HepG2 (cell line): ENCODE measurements around the gene MRPL2. TPM values are rescaled to one million over a fixed set of nuclear protein-coding genes. Genes with fewer than 3 reads are reported as not detected.

Experiments
- AFF4 ChIP-seq: sonication (generic); formaldehyde crosslinking; IDR thresholded peaks from 2 replicates; pipeline ENCODE4 v1.4.0; 2020; ENCODE audit warnings: missing genetic modification reagents
- CBFB ChIP-seq: sonication (generic); formaldehyde crosslinking; IDR thresholded peaks from 2 replicates; pipeline ENCODE4 v1.4.0; 2020; ENCODE audit warnings: missing genetic modification reagents
- E2F1 ChIP-seq: sonication (generic); formaldehyde crosslinking; IDR thresholded peaks from 2 replicates; pipeline ENCODE4 v1.5.0; 2020; ENCODE audit warnings: missing genetic modification reagents
- NFKB2 ChIP-seq: sonication (generic); formaldehyde crosslinking; IDR thresholded peaks from 2 replicates; pipeline ENCODE4 v1.4.0; 2020; ENCODE audit warnings: missing genetic modification reagents, borderline replicate concordance
- NR2C2 ChIP-seq: sonication (generic); formaldehyde crosslinking; IDR thresholded peaks from 2 replicates; pipeline ENCODE4 v1.4.0; 2020; ENCODE audit warnings: missing genetic modification reagents, mild to moderate bottlenecking, moderate library complexity, borderline replicate concordance
- NR2F6 ChIP-seq, 2 experiments: IDR thresholded peaks; 2 replicates each; pipeline ENCODE4 v1.6.1; 2016; ENCODE audit warnings: antibody characterized with exemption in 1 of 2, mild to moderate bottlenecking in 1 of 2
- POLR2G ChIP-seq: fragments of 200-400 bp; formaldehyde crosslinking; IDR thresholded peaks from 2 replicates; pipeline ENCODE4 v1.6.1; 2018; ENCODE audit warnings: mild to moderate bottlenecking, low read depth, low read length, moderate library complexity
- RCOR2 ChIP-seq: IDR thresholded peaks from 2 replicates; pipeline ENCODE4 v1.6.1; 2016; ENCODE audit warnings: missing biosample characterization, missing genetic modification reagents
- TSC22D2 ChIP-seq: sonication (generic); formaldehyde crosslinking; IDR thresholded peaks from 2 replicates; pipeline ENCODE4 v1.5.1; 2020; ENCODE audit warnings: missing genetic modification reagents, mild to moderate bottlenecking, borderline replicate concordance
- ZBTB38 ChIP-seq: sonication (generic); formaldehyde crosslinking; IDR thresholded peaks from 2 replicates; pipeline ENCODE4 v1.5.1; 2020; ENCODE audit warnings: mild to moderate bottlenecking, missing genetic modification reagents
- ZFP91 ChIP-seq: sonication (generic); formaldehyde crosslinking; IDR thresholded peaks from 2 replicates; pipeline ENCODE4 v1.9.0; 2022; ENCODE audit warnings: missing genetic modification reagents, mild to moderate bottlenecking, borderline replicate concordance
- ZNF501 ChIP-seq: sonication (generic); formaldehyde crosslinking; IDR thresholded peaks from 2 replicates; pipeline ENCODE4 v1.5.1; 2020; ENCODE audit warnings: mild to moderate bottlenecking, moderate library complexity, missing genetic modification reagents
- ZNF543 ChIP-seq: sonication (generic); formaldehyde crosslinking; IDR thresholded peaks from 2 replicates; pipeline ENCODE4 v1.4.0; 2020; ENCODE audit warnings: mild to moderate bottlenecking, missing genetic modification reagents
- ZNF574 ChIP-seq: sonication (generic); formaldehyde crosslinking; IDR thresholded peaks from 2 replicates; pipeline ENCODE4 v1.4.0; 2020; ENCODE audit warnings: missing genetic modification reagents
- ZNF580 ChIP-seq: IDR thresholded peaks from 2 replicates; pipeline ENCODE4 v1.6.1; 2016; ENCODE audit warnings: low read depth, borderline replicate concordance
- ZNF770 ChIP-seq: sonication (generic); formaldehyde crosslinking; IDR thresholded peaks from 2 replicates; pipeline ENCODE4 v1.5.0; 2020; ENCODE audit warnings: mild to moderate bottlenecking, missing genetic modification reagents
- polyA plus RNA-seq, 8 experiments: library from polyadenylated mRNA; depleted of rRNA in 3 of 8; stranded (reverse) in 7 of 8; unstranded in 1 of 8; fragments of >200 nt; fragmentation: Illumina TruSeq in 4 of 8; extraction: Trizol in 4 of 8; gene quantifications; 2 replicates each; pipeline versions ENCODE4 v1.2.1 to v1.2.3, GENCODE V29; 2011 to 2016; ENCODE audit warnings: low read depth in 4 of 8, missing spikeins in 1 of 8, mixed read lengths in 1 of 8; ENCODE audit not compliant: insufficient read depth in 1 of 8
- total RNA-seq, 5 experiments: library from RNA; depleted of rRNA; stranded (reverse); fragments of >200 nt; fragmentation: Illumina TruSeq; extraction: Trizol; gene quantifications; 2 replicates each; pipeline ENCODE4 v1.2.3, GENCODE V29; 2016; ENCODE audit warnings: low read depth in 1 of 5

The MRPL2 gene
- total and polyA plus RNA-seq, 2 of the 13 experiments (the other 11 are each of a cell fraction or from before 2014, with no cell fraction given): 56.8 to 65.6 TPM

- TF ChIP-seq E2F1 (CRISPR knock-in tag): peak; percentile 68
- TF ChIP-seq ZNF574 (CRISPR knock-in tag): peak; percentile 92
- TF ChIP-seq ZNF543 (CRISPR knock-in tag): 0 out of 2 replicates have a peak, but pooled peaks have one; percentile 45
- TF ChIP-seq POLR2G: peak; percentile 87
- 0 out of 2 replicates have a peak, but pooled peaks have one; percentile 24 for TF ChIP-seq RCOR2 (CRISPR knock-in tag)
- TF ChIP-seq ZNF770 (CRISPR knock-in tag): peak; percentile 73
- no peak for TF ChIP-seq AFF4
- TF ChIP-seq ZNF580 (CRISPR knock-in tag): peak; percentile 85; the same call in 1 of the 2 replicates
- 0 out of 2 replicates have a peak, but pooled peaks have one; percentile 76 for TF ChIP-seq TSC22D2 (CRISPR knock-in tag)
- TF ChIP-seq NR2C2 (CRISPR knock-in tag): peak; percentile 83; the same call in 1 of the 2 replicates
- peak; percentile 65; the same call in 1 of the 2 replicates for TF ChIP-seq NFKB2
- no peak for TF ChIP-seq NR2F6 (IDR thresholded peaks at IDR 0.05)
- TF ChIP-seq NR2F6 (CRISPR knock-in tag; IDR thresholded peaks at IDR 0.05): peak; percentile 24; the same call in 1 of the 2 replicates
- TF ChIP-seq ZBTB38 (CRISPR knock-in tag): peak; percentile 48; the same call in 1 of the 2 replicates
- no peak; the same call in none of the 2 replicates for TF ChIP-seq ZFP91 (CRISPR knock-in tag)
- TF ChIP-seq ZNF501: peak; percentile 80; the same call in 1 of the 2 replicates
- TF ChIP-seq CBFB (CRISPR knock-in tag): peak; percentile 87
Measured at GRCh38 chr6:43013843-43014433, 45.3 kb downstream of the MRPL2 start, which contains the start of the genes KLHDC3 and MEA1 (continued).
